Heart left ventricle (tissue), 13 donors: ENCODE results near the gene LYSET.

Experiments used
- CTCF ChIP-seq, 12 donors: fragments of 200-600 bp; sonication (generic) in 4 of 12; IDR thresholded peaks; one replicate each; pipeline versions ENCODE4 v1.5.0 to v1.8.0; 2018 to 2022; ENCODE audit warnings: antibody characterized with exemption in 12 of 12, mild to moderate bottlenecking in 5 of 12
- POLR2A ChIP-seq, 2 donors: fragments of 450-650 bp; IDR thresholded peaks; one replicate each; pipeline ENCODE4 v1.6.1; 2017; ENCODE audit warnings: antibody characterized with exemption in 2 of 2, mild to moderate bottlenecking in 2 of 2, moderate library complexity in 2 of 2
- donor health status: ischemic (EF 13 %, LVEDD 7.1; RV severe dilation, severe dysfunction).
- donor health status: DM: no; HTN: yes; CAD: no.
- donor health status: DM: no; HTN: no; CAD: no.
- donor health status: ischemic (EF 25% LVEDD 6.9; RV normal size, moderate dysfunction).
- donor health status: ischemic (EF 25% LVEDD 5.7; RV mildly dilated, moderate dysfunction).
- donor health status: ischemic (EF 35%, LVEDD 5.7; RV mildly dilated, moderate dysfunction).
- donor health status: nonischemic (EF 11% LVEDD 7.7; RV severe dilation, severe dysfunction).
- donor health status: DM: yes; HTN: yes; CAD: no.
- donor health status: PGD.
- donor health status: ischemic (EF 29% LVEDD 5.4; RV normal size, mild dysfunction).
- donor health status: nonischemic (EF 23%, LVEDD 6.1; RV moderate dilation, normal function).

- TF ChIP-seq CTCF (IDR thresholded peaks at IDR 0.05) (no peak), POLR2A (IDR thresholded peaks at IDR 0.05) (no peak)
These were observed 1.3 kb downstream of the LYSET start for GRCh38 chr14:93186466-93186865.
